ENCODE data around the gene KPNA2.
"Not testable (repeated sequence)": the region's sequence is repeated elsewhere in the genome, so short reads cannot be mapped to it uniquely, and the experiment has no call there.

The KPNA2 gene

DNA sequence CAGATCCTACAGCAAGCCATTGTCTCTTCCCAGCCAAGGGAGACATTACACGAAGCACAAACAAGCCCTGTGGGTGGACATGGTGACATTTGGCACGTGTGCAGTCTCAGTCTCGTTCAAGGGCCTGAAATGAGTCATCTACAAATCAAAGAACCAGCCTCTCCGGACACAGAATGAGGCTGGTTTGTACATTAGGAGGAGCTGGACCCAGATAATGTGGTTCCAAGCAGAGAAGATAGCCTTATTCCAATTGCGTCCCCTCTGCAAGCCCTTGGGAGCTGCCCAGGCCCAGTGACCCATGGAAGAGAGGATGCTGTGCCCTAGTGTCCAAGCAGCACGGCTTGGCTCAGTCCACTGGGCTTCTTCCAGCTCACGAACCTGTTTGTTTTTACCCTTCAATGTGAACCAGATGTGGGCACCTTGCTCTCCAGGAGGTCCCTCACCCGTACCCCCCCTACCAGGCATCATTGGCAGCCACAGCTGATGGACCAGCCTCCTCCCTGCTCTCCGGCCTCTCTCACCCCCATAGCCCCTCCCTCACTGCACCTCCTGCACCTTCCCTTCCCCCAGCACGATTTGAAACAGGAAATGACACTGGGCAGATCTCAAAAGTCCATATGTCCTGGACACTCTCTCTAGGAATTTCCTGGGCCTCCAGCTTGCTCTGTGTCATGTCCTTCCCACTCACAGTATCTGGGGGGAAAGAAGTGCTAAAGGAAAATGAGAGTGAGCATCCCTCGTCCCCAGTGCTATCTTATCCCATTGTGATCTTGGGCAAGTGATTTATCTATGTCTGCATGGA, 26.2 kb downstream of the KPNA2 start:
- DNase-seq, result no peak

DNA sequence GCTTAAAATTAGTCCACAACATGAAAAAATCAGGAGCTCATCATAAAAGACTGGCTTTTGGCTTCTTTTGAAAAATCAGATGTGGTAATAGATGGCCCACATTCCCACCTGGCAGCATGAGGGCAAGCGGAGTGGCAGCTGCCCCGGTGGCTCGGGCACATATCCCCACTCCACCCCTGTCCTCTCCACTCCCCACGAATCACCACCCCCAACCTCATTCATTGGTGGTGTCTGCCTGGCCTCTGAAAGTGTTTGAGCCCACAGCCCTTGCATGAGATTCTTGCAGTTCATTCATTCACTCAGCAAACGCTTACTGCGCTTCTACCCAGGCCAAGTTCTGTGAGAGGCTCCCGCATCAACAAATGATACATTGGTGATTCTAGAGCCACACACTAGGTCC, 29.8 kb downstream of the KPNA2 start:
- DNase-seq, result not testable (repeated sequence)

DNA sequence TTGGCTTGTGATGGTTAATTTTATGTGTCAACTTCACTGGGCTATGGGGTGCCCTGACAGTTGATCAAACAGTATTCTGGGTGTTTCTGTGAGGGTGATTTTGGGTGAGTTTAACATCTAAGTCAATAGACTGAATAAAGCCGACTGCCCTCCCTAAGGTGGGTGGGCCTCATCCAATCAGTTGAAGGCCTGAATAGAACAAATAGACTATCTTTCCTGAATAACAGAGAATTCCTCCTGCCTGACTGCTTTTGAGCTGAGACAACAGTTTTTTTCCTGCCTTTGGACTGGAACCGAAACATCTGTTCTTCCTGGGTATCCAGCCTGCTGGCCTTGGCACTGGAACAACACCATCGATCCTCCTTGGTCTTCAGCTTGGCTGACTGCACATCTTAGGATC, 33.0 kb downstream of the KPNA2 start:
- DNase-seq, result not testable (repeated sequence)

DNA sequence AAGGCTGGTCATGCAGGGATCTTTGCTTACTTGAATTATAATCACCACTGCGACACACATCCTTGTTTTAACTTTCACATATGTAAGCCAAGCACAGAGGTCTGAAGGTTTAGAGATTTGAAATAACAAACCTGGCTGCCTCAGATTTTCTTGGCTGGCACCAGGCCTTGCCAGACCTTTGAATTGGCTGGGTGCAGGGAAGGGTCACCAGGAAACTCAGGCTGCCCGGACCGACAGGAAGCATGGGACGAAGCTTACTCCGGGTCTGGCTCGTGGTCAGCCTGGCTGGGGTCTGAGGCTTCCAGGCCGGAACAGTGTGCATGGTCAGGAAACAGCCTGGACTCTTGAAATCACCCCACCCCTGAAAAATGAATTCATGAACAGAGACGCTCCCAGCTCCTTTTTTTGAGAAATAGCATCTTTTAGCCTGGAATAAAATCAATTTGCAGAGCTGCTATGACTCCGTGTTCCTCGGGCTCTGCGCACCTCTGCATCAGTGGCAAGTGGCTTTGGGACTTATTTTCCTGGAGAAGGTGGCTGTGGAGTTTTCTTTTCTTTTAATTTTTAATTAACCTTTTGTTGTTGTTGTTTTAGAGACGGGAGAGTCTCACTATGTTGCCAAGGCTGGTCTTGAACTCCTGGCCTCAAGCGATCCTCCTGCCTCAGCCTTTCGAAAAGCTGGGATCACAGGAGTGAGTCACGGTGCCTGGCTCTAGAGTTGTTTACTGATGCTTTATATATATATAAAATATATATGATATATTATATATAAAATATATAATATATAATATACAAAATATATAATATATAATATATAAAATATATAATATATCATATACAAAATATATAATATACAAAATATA, 35.3 kb downstream of the KPNA2 start:
- not testable (repeated sequence) for DNase-seq

DNA sequence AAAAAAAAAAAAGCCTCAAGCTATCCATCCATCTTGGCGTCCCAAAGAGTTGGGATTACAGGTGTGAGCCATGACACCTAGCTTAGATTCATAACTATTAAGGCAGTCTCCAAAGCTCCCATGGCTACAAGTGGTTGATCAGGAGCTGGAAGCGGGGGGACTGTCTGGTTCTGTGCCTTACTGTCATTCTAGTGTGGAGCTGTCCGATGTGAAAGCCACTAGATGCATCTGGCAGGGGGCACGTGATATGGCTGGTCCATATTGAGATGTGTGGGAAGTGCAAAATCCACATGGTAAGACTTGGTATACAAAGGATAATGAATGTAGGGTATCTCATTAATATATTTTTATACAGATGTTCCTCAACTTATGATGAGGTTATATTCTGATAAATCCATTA, 38.7 kb downstream of the KPNA2 start:
- DNase-seq, result no peak

DNA sequence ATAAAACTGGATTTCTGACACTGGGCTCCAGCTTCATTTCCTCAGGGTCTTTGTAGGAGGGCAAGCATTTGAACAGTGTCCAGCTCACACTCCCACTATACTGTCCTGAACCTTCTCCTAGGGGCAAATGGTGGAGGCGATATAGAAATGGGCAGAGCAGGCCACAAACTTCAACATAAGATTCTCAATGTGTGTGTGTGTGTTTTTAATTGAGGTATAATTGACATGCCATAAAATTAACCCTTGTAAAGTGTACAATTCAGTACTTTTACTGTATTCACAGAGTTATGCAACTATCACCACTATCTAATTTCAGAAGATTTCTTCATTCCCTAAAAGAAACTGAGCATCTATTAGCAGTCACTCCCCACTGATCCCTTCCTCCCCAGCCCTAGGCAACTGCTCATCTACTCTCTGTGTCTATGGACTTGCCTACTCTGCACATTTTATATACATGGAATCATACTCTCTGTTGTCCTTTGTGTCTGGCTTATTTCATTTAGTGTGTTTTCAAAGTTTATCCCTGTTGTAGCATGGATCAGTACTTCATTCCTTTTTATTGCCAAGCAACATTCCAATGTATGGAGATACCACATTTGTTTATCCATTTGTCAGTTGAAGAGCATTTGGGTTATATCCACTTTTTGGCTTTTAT, 40.5 kb downstream of the KPNA2 start:
- DNase-seq, result not testable (repeated sequence)

DNA sequence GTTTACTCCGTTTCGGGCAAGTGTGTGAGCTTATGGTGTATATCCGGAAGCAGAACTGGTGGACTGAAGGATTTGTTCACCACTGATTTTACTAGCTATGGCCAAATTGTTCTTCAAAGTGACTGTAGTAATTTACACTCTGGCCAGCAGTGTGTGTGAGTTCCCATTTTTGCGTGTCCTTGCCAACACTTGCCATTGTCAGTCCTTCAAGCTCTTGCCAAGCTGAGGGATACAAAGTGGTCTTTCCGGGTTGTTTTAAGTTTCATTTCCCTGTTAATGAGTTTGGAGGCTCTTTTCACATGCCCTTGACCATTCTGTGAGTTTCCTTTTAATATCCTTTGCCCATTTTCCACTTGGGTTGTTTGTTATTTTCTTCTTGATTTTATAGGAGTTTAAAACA, 42.0 kb downstream of the KPNA2 start:
- not testable (repeated sequence) for DNase-seq

DNA sequence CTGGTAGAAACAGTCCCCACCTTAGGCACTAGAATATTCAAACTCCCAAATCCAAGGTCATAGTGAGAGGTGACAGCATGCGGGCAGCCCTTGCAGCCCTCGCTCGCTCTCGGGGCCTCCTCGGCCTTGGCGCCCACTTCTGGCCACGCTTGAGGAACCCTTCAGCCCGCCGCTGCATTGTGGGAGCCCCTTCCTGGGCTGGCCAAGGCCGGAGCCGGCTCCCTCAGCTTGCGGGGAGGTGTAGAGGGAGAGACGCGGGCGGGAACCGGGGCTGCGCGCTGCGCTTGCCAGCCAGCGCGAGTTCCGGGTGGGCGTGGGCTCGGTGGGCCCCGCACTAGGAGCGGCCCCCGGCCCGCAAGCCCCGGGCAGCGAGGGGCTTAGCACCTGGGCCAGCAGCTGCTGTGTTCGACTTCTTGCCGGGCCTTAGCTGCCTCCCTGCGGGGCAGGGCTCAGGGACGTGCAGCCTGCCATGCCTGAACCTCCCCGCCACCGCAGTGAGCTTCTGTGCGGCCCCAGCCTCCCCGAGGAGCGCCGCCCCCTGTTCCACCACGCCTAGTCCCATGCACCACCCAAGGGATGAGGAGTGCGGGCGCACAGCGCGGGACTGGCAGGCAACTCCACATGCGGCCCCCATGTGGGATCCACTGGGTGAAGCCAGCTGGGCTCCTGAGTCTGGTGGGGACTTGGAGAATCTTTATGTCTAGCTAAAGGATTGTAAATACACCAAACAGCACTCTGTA, 45.0 kb downstream of the KPNA2 start:
- DNase-seq, result no peak

DNA sequence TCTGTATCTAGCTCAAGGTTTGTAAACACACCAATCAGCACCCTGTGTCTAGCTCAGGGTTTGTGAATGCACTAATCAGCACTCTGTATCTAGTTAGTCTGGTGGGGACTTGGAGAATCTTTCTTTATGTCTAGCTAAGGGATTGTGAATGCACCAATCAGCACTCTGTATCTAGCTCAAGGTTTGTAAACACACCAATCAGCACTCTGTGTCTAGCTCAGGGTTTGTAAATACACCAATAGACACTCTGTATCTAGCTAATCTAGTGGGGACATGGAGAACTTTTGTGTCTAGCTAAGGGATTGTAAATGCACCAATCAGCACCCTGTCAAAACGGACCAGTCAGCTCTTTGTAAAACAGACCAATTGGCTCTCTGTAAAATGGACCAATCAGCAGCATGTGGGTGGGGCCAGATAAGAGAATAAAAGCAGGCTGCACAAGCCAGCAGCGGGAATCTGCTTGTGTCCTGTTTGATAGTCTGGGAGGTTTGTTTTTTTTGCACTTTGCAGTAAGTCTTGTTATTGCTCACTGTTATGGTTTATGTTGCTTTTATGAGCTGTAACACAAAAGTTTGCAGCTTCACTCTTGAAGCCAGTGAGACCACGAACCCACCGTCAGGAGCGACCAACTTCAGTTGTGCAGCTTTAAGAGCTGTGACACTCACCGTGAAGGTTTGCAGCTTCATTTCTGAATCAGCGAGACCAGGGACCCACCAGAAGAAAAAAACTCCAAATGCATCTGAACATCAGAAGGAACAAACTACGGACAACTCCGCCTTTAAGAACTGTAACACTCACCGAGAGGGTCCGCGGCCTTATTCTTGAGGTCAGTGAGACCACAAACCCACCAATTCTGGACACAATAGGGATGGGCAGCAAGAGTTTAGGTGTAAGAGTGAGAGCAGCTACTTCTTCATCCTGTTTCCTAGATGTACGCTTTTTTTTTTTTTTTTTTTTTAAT, 46.0 kb downstream of the KPNA2 start:
- not testable (repeated sequence) for DNase-seq

DNA sequence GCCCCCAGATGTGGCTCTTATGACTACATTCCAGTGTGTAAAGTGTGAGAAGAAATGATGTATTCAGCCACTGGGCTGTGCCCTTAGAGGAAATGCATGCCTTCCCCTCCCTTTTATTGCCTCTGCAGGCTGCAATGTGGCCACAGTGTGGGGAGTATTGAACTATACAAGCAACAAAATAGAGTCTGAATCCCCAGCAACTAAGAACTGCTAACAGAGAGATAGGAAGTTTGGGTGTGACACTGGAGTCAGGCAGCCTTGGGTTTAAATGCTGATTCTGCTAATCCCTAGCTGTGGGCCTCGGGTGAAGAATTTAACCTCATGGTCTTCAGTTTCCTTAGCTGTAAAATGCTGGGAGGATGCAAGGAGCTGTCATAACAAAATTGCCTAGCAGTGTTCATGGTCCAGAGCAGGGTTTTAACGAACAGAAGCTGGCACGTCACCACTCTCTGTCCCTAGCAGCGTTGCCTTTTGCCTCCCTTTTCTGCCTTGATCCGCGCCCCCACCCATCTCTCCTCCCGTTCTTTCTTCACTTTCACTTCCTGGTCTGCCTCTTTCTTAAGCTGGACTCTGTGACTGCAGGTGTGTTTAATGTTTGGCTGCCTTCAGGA, 50.3 kb downstream of the KPNA2 start:
- no peak for DNase-seq

DNA sequence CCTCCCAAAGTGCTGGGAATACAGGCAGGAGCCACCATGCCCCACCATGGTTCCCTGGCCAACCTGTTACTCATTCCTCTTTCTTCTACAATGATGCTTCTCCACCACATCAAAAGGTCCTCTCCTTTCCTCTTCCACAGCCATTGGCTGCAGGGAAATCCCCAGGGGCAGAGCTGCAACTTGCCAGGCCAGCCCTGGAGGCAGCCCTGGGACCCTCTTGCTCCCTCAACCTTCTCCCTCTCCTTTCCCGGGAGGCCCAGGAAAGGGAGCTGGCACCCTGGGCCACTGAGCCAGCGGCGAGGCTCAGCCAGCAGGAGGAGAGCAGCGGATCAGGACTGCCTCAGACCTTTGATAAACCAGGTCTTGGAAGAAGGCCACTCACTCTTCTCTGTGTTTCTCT, 51.1 kb downstream of the KPNA2 start:
- DNase-seq, result not testable (repeated sequence)

DNA sequence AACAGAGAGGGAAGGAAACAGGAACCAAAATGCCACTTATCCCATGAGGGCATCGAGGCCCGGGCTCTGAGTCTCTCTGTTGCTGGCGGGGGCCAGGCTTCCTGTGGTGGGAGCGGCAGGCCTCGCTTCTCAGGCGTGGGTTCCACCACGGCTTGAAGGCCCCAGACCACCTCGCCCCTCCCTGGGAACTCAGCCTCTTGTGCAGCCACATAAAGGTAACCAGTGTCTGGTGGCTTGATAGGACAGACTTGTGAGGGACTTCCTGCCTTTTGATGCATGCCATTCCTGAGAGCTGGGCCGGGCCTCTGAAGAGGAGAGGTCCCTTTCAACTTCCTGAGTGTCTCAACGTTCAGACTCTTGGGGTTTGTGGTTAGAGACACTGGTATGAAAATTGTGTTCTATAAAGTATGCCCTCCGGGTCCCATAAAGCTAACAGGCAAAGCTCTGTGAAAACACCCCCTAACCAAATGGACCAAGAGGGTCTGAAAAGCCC, 51.6 kb downstream of the KPNA2 start:
- DNase-seq, result not testable (repeated sequence)

DNA sequence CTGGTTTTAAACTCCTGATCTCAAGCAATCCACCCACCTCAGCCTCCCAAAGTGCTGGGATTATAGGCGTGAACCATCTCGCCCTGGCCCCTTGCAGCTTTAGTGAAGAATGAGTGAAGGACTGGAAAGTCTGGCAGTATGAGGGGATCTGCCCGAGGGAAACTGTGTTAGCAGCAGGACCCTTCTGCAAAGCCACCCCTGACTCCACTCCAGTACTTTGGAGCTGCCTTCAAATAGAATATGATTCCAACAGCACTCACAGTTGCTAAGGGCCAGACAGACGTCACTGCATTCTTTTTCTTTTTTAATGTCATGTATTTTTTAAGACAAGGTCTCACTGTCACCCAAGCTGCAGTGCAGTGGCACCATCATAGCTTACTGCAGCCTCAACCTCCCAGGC, 52.3 kb downstream of the KPNA2 start:
- DNase-seq, result no peak

DNA sequence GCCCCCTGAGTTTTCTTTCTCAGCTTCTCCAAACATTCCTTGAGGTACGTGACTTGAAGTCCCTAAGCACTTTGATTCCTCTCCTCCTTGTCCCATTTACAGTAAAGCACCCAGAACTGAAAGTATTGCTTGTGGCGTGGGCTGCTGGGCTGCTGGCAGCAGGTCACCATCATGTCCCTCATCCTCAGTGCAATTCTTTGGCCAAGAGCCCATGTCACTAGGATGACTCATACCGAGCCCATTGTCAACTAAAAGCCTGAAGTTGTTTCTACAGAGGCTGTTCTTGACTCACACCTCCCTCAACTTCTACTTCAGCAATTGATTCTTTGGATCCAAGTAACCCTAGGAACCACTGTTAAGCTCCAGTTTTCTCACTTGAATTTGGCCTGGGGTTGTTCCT, 54.3 kb downstream of the KPNA2 start:
- DNase-seq, result no peak

DNA sequence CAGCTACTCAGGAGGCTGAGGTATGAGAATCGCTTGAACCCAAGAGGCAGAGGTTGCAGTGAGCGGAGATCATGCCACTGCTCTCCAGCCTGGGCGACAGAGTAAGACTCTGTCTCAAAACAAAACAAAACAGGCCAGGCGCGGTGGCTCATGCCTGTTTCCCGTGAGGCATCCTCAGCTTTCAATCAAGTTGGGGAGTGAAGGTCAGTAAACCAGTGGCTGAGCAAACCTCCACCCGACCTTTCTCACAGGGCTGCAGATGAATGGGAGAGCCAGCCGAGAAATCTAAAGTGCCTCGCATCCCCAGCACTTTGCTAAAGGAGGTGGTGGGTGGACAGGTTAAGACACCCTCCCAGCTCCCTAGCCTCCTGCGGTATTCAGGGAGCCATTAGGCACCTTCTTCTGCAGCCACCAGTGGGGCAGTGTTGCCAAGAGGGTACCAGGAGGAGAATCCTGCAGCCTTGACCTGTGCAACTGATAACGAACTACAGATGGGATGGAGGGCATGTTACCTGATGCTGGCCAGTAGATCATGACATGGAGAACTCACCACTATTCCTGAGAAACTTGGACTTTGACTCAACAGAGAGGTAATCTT, 59.0 kb downstream of the KPNA2 start:
- DNase-seq, result no peak

DNA sequence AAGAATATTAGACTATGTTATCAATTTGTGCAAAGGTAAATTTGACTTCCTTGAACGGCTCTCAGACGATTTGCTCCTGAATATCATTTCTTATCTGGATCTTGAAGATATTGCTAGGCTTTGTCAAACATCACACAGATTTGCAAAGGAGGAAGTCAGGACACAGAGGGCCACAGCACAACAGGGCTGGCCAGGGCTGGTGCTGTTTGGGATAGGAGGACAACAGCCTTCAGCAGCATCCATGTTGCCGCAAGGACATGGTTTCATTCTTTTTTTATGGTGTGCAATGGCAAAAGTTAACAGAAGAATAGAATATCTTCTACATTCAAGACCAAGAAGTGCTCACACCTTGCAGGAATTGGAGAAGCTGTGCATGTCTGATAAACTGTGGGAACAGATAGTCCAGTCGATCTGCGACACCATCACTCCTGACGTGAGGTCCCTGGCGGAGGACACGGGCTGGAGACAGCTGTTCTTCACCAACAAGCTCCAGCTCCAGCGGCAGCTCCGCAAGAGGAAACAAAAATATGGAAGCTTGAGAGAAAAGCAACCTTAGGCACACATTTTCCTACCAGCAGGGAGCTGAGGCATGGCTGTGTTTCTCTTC, 59.8 kb downstream of the KPNA2 start:
- DNase-seq, result no peak

DNA sequence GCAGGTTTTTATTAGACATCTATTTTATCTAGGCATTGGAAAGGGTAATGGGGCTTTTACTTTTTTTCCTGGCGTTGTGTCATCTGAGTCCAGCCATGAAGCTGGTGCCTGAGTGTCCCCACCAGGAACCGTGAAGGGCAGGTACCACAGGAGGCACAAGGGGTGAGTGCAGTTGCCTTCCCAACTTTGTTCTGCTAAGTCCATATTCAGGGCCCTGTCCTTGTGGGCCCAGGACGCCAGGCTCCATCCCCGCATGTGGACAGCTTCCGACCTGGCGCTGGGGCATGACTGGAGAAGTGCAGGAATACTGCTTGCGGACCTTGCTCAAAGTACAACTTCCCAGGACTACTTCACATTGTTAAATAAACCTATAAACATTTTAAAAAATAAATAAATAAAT, 60.6 kb downstream of the KPNA2 start:
- no peak for DNase-seq

Measured in NCI-H524 treated with DMSO at 0.1 percent for 48 hours (cell line).